HG03439 (cell line): Measurements from ENCODE around the gene SSH3.
"Not testable (repeated sequence)": the region's sequence is repeated elsewhere in the genome, so short reads cannot be mapped to it uniquely, and the experiment has no call there.

Source experiments
- ATAC-seq: cut with Tn5 transposase; IDR thresholded peaks from one replicate; pipeline ENCODE4 v1.9.1; 2021; ENCODE audit warnings: mild to moderate bottlenecking, moderate library complexity; ENCODE audit not compliant: unreplicated experiment

The SSH3 gene, protein sequence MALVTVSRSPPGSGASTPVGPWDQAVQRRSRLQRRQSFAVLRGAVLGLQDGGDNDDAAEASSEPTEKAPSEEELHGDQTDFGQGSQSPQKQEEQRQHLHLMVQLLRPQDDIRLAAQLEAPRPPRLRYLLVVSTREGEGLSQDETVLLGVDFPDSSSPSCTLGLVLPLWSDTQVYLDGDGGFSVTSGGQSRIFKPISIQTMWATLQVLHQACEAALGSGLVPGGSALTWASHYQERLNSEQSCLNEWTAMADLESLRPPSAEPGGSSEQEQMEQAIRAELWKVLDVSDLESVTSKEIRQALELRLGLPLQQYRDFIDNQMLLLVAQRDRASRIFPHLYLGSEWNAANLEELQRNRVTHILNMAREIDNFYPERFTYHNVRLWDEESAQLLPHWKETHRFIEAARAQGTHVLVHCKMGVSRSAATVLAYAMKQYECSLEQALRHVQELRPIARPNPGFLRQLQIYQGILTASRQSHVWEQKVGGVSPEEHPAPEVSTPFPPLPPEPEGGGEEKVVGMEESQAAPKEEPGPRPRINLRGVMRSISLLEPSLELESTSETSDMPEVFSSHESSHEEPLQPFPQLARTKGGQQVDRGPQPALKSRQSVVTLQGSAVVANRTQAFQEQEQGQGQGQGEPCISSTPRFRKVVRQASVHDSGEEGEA

GRCh38 chr11:67303132-67303834, at the start of gene SSH3:
Gene SSH3, plus strand, starts transcription at chr11:67303530. Its CDS starts 96 bp downstream, at chr11:67303626.
- no peak for ATAC-seq

DNA sequence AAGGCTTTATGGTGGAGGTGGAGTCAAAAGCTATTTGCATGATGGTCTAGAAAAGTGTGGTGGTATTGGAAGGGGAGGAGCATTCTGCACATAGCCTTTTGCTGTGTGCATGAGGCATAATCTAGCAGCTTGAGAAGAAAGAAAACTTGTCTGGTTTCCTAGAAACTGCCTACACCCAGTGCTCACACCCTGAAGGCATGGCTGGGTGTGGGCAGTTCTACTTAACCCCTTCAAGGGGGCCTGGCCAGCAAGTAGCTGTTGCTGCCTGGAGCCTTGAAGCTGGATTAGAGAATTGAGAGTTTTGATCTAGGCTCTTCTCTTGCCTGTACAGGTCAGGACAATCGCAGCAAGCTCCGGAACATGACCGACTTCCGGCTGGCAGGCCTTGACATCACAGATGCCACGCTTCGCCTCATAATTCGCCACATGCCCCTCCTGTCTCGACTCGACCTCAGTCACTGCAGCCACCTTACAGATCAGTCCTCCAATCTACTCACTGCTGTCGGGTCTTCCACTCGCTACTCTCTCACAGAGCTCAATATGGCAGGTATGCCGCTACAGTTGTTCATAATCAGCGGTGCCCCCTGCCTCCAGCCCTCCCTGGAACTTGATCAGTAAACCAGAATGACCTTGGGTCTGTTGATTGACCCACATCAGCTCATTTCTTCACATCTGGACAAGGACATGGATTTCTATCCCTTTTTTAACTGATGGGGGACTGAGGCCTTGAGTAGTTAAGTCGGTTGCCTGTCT, 49.3 kb upstream of the SSH3 start:
- ATAC-seq, result no peak

- no peak for ATAC-seq
These were observed 48.5 kb upstream of the SSH3 start for GRCh38 chr11:67254798-67255197.

DNA sequence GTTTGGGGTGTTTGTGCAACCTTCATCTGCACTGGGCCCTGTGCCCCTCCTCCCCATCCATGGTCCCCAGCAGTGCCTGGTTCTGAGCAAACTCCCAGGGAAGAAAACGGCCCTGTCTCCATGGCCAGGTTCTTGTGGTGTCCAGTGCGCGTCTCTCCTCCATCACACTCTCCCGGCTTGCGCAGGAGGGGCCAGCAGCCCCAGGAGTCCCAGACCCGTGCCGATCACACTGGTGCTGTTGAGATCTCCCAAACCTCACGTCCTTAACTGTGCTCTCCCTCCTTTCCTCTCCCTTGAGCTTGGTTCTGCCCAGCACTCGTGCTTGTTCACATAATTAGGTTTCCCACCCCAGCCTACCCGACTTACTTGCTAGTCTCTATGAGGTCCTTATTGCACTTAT, 48.0 kb upstream of the SSH3 start:
- ATAC-seq, result no peak

DNA sequence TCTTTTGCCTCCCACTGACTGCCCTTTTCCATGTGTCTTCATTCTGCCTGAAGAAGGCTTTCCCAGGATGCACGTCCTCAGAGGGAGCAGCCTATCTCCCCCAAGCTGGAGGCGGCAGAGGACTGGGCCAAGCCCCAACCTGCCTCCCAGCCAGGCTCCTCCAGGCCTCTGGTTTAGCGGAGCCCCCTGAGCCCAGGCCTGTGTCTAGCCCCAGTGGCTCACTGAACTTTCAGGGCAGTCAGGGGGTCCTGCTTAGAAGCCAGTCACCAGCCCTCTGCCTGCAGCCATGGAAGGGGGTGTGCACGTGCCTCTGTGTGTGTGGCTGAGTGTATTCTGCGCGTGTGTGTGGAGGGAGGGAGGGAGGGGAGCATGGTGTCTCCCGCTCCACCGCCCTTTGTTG, 47.5 kb upstream of the SSH3 start:
- ATAC-seq, result no peak

DNA sequence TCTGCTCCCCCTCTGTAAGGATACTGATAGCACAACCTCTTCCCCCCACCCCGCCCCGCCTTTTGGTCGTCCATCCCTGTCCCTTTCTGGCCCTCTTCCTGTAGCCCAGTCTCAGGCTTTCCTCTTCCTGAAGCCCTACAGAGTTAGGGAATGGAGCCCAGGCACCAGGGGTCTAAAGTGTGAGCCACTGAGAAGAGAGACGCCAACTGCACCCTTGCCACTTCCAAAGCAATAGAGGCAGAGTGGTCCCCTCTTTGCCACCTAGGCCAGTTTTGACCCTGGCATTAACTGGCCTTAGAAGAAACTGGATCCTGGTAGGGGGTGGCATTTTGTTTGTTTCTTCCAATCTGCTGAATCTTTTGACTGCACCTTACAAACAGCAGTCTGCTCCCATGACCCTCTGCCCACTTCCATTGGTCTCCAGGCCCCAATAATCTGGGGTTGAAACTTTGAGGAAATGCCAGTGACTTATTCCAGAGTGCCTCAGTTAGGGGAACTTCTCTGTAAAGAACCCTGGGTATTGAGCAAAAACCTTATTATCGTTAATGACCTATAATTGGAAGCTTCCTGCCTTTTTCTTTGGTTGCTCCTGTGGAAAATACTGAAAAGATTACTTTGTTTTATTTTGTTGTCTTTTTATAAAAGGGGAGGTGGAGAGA, 46.7 kb upstream of the SSH3 start:
- ATAC-seq, result no peak

DNA sequence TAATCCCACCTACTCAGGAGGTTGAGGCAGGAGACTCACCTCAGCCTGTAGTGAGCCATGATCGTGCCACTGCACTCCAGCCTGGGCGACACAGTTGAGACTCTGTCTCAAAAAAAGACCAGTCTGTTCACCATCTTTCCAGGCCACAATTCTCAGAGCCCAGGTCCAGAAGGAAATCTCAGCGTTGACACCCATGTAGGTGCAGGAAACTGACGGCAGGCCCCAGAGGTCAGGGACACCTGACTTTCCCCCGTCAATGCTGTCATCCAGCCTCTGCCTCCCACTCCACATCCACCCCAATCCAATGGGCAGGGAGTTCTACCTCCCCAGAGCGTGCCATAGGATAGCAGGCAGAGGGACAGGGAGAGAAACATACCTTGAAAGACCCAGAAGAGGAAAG, 42.9 kb upstream of the SSH3 start:
- ATAC-seq, result no peak

DNA sequence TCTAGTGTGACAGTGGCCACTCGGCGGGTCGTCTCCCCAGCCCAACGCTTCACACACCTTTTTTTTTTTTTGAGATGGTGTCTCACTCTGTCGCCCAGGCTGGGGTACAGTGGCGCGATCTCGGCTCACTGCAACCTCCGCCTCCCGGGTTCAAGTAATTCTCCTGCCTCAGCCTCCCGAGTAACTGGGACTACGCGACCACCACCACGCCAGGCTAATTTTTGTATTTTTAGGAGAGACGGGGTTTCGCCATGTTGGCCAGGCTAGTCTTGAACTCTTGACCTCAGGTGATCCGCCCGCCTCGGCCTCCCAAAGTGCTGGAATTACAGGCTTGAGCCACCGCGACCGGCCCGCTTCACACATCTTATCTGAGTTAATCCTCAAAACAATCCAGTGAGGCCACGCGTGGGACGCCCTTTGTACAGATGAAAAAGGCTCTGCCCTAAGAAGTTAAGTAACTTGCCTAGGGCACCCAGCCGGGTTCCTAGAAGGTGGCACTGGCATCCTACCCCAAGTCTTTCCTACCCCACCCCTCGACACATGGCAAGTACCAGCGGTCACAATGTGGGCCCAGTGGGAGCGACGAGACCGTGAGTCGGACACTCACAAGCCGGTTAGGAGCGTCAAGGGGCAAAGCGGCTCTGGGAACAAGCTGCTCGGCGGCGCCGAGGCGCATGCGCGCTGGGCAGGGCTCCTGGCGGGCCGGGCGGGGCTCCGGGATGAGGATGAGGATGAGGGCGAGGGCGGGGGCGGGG, 42.3 kb upstream of the SSH3 start:
- ATAC-seq, result not testable (repeated sequence)

GRCh38 chr11:67261640-67261945, 41.7 kb upstream of the SSH3 start:
- no peak for ATAC-seq

- ATAC-seq, result no peak
These were observed 41.2 kb upstream of the SSH3 start for GRCh38 chr11:67261946-67262681.

DNA sequence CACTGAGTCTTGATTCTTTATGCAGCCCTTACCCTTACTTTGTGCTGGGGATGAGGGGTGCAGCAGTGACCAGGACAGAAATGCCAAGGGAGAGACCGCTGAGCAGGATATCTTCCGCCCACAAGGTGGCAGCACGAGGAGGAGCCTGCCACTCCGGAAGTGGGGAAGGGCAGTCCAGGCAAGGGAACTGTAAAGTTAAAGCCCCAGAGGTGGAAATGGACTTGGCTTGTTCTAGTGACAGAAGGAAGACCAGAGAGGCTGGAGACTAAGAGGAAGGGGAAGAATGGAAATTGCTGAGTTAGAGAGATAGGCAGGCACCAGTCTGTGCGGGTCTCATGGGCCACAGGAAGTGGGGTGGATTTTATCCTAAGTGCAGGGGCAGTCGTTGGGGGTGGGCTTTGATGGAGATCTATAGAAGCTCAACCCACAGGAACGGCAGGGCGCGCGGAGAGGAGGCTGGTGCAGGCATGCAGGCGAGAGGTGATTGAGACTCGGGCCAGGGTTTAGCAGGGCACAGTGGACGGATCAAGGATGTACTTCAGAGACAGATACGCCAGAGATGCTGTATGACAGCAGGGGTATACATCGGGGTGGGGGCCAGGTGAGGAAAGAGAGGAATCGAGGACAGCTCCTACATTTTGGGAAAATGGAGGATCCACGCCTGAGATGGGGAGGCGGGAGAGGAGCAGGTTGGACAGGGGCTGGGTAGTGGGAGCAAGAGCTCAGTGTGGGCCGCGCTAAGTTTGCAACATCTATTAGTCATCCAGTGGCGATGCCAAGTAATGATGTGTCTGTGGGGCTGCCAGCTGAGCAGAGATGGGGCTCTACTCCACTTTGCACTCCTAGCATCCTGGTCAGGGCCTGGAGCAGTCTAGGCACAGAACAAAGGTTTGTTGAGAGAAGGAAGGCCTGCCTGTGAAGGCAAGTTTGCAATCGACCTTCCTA, 40.3 kb upstream of the SSH3 start:
- ATAC-seq, result peak; percentile 35

DNA sequence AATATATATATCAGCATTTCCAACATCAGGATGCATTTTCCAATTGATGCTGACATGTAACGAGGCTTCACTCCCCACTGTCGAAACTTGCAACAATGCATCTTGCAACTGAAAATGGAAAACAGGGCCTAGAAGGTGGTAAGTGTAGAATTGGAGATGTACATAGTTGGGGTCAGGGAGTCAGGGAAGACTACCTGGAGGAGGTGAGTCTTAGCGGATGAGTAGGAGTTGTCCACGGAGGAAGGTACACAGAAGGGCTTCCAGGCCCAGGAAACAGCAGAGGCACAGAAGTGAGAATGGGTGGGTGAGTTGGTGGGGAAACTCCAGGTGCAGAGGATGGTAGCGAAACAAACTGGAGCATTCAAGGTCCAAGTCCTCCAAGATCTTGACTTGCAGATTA, 39.1 kb upstream of the SSH3 start:
- no peak for ATAC-seq

- no peak for ATAC-seq
These were observed 38.3 kb upstream of the SSH3 start for GRCh38 chr11:67264877-67265632.

- peak; percentile 45 for ATAC-seq
These were observed 37.5 kb upstream of the SSH3 start for GRCh38 chr11:67265633-67266448.

- no peak for ATAC-seq
These were observed 36.7 kb upstream of the SSH3 start, which contains the start of gene GRK2 for GRCh38 chr11:67266449-67267187. Gene GRK2, plus strand, starts transcription at chr11:67266473. Its CDS starts 227 bp downstream, at chr11:67266700.
